HCT116 (cell line): ENCODE data around the gene NR2F1-AS1.

ENCODE experiments used
- CBX3 ChIP-seq: IDR thresholded peaks from 2 replicates; pipeline ENCODE4 v1.6.1; 2012; ENCODE audit warnings: low read depth
- CTCF ChIP-seq, 3 experiments: fragments of 200-600 bp in 1 of 3; sonication (generic) in 1 of 3; IDR thresholded peaks in 2 of 3; conservative IDR thresholded peaks in 1 of 3; 2 replicates each; pipeline ENCODE4 v1.5.1; 2012 to 2017; ENCODE audit warnings: low read depth in 2 of 3, low read length in 2 of 3, antibody characterized with exemption in 1 of 3, borderline replicate concordance in 1 of 3, control low read depth in 1 of 3, mild to moderate bottlenecking in 1 of 3, mixed read lengths in 1 of 3, mixed run types in 1 of 3, moderate library complexity in 1 of 3; ENCODE audit not compliant: insufficient read depth in 1 of 3
- EZH2 ChIP-seq: fragments of 200-600 bp; sonication (generic); IDR thresholded peaks from 2 replicates; pipeline ENCODE4 v1.6.1; 2017; ENCODE audit warnings: antibody characterized with exemption, mixed run types
- POLR2A ChIP-seq: IDR thresholded peaks from 2 replicates; pipeline ENCODE4 v1.7.0; 2011; ENCODE audit warnings: borderline replicate concordance; ENCODE audit not compliant: insufficient read depth, insufficient read length; ENCODE audit errors: extremely low read depth
- POLR2AphosphoS5 ChIP-seq: IDR thresholded peaks from 2 replicates; pipeline ENCODE4 v1.6.1; 2011; ENCODE audit warnings: mild to moderate bottlenecking, low read depth, low read length, moderate library complexity
- REST ChIP-seq: IDR thresholded peaks from 2 replicates; pipeline ENCODE4 v1.6.1; 2012; ENCODE audit warnings: low read depth
- SP1 ChIP-seq: IDR thresholded peaks from 2 replicates; pipeline ENCODE4 v1.6.1; 2012; ENCODE audit warnings: low read depth
- ZNF274 ChIP-seq: fragments of 200-500 bp; sonication (Bioruptor generic); IDR thresholded peaks from 2 replicates; pipeline ENCODE4 v1.6.1; 2014; ENCODE audit warnings: mild to moderate bottlenecking, low read depth, low read length, inconsistent platforms

GRCh38 chr5:93593476-93594131 lies 12.6 kb upstream of the NR2F1-AS1 start:
- no peak for TF ChIP-seq CTCF (IDR thresholded peaks at IDR 0.05 in 2 of 3, conservative IDR thresholded peaks at IDR 0.05 in 1 of 3; ENCODE audit: borderline replicate concordance in 1 of 3, insufficient read depth in 1 of 3, low read depth in 2 of 3, low read length in 2 of 3)
- TF ChIP-seq POLR2AphosphoS5: no peak
- TF ChIP-seq REST: no peak
- no peak for TF ChIP-seq ZNF274
- no peak for TF ChIP-seq SP1
- TF ChIP-seq EZH2: no peak
- TF ChIP-seq CBX3: no peak
- no peak for TF ChIP-seq POLR2A
